Measurements from ENCODE around the gene EN1. TPM values are rescaled to one million over a fixed set of nuclear protein-coding genes. Genes with fewer than 3 reads are reported as not detected.

Gene EN1
- total RNA-seq, 1 donor from 2014 or later, result not detected

DNA sequence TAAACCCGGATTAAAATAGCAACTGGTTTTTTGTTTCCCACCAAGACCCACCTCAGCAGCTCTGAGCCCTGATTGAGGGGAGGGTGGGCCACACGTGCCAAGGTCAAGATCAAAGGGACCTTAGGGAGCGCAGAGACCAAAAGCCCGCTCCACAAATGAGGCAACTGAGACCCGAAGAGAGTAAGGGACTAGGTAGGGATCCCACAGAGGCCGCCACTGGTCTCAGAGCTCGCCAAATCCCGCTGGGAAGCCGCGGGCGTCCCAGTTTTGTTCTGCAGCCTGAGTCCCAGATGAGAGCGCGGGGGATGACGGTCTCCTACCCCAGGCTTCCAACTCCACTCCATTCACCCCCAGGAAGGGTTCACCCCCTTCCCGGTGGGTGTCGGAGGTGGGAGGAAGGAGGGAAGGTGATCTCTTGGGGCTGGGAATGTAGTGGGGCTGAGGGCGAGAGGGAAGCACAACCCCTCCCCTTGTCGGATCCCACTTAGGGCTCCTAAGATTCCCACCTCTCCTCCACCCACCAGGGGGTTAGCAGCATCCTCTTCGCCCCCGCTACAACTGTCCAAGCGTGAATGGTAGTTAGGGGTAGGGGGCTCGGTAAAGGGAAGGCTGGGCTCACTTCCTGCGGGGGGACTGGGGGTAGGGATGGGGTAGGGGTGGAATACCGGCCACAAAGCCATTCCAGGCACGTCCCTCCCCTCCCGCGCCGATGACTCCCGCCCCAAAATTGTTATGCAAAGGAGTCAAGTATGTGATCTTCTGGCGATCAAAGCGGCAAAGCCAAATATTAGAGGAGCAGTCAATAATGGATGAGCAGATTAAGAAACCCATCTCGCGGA lies 7.3 kb upstream of the EN1 start:
- Histone ChIP-seq H3K27me3 (peaks cover 100% of the 10 kb centered on the region), H3F3A (ENCODE audit: low read depth) (peaks cover 9% of the 10 kb centered on the region), H3K79me2 (ENCODE audit: low read depth) (no peaks in the 10 kb centered on the region), H3K4me3 (peak overlapping the region; percentile 24), H3K9ac (no peak overlapping the region), H3K27ac (no peak overlapping the region), H3K9me3 (ENCODE audit: low read depth) (no peaks in the 10 kb centered on the region), H3K4me1 (peaks cover 16% of the 10 kb centered on the region), H3K36me3 (no peaks in the 10 kb centered on the region), H3K4me2 (peak overlapping the region; percentile 62), H4K20me1 (ENCODE audit: low read depth) (peaks cover 97% of the 10 kb centered on the region), H2AFZ (replicated peaks) (no peak overlapping the region)
- H3K4me3 Mint-ChIP-seq, result peak overlapping the region; percentile 82
- TF ChIP-seq, protein P1, sequence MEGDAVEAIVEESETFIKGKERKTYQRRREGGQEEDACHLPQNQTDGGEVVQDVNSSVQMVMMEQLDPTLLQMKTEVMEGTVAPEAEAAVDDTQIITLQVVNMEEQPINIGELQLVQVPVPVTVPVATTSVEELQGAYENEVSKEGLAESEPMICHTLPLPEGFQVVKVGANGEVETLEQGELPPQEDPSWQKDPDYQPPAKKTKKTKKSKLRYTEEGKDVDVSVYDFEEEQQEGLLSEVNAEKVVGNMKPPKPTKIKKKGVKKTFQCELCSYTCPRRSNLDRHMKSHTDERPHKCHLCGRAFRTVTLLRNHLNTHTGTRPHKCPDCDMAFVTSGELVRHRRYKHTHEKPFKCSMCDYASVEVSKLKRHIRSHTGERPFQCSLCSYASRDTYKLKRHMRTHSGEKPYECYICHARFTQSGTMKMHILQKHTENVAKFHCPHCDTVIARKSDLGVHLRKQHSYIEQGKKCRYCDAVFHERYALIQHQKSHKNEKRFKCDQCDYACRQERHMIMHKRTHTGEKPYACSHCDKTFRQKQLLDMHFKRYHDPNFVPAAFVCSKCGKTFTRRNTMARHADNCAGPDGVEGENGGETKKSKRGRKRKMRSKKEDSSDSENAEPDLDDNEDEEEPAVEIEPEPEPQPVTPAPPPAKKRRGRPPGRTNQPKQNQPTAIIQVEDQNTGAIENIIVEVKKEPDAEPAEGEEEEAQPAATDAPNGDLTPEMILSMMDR (IDR thresholded peaks at IDR 0.05), result no peak
- TF ChIP-seq EZH2phosphoT487 (IDR thresholded peaks at IDR 0.05), result no peak
- no peak for TF ChIP-seq EZH2 (IDR thresholded peaks at IDR 0.05)
- H3K36me3 Mint-ChIP-seq, result no peaks in the 10 kb centered on the region
- H3K27me3 Mint-ChIP-seq (ENCODE audit: insufficient read depth, low read depth), result peaks cover 93% of the 10 kb centered on the region
- H3K4me1 Mint-ChIP-seq, result peaks cover 62% of the 10 kb centered on the region
- peak; percentile 48 for DNase-seq (ENCODE audit: low spot score)
- no peaks in the 10 kb centered on the region for H3K9me3 Mint-ChIP-seq
- H3K27ac Mint-ChIP-seq, result no peak overlapping the region

DNA sequence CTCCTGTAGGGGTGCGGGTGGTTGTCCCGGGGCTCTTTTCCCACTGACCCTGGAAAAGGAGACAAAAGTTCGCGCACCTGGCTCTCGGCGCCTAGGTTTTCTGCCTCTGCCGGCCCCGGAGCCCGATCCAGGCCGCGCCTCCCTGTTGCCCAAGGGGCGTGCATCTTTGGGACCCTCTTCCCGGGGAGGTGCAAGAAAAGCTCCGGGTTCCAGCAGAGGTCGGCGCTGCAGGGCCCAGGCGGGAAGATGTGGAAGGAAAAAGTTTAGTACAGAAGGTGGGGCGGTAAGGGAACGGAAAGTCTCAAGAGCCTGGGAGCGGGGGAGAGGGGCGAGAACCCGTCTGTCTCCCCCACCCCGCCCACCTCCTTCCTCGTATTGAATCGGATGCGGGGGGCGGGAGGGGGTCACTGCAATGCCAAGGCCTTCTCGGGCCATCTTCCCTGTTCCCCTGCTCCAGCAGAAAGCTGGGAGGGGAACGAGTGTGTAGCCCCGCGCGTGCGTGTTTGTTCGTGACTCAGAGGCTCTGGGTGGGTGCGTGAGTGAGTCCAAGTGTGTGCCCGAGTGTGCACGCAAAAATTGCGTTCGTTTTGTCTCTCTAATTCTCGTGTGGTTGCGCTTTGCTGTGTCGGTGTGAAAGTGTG lies 6.3 kb upstream of the EN1 start:
- Mint-ChIP-seq H3K36me3 (no peaks in the 10 kb centered on the region), H3K4me3 (peak overlapping the region; percentile 82), H3K4me1 (peaks cover 64% of the 10 kb centered on the region), H3K27ac (peak overlapping the region; percentile 32), H3K27me3 (ENCODE audit: insufficient read depth, low read depth) (peaks cover 93% of the 10 kb centered on the region), H3K9me3 (no peaks in the 10 kb centered on the region)
- Histone ChIP-seq H2AFZ (replicated peaks) (no peak overlapping the region), H3K79me2 (ENCODE audit: low read depth) (no peaks in the 10 kb centered on the region), H4K20me1 (ENCODE audit: low read depth) (peaks cover 97% of the 10 kb centered on the region), H3K9ac (no peak overlapping the region), H3K27ac (no peak overlapping the region), H3K9me3 (ENCODE audit: low read depth) (no peaks in the 10 kb centered on the region), H3K27me3 (peaks cover 100% of the 10 kb centered on the region), H3K4me1 (peaks cover 16% of the 10 kb centered on the region), H3K4me3 (no peak overlapping the region), H3K4me2 (no peak overlapping the region), H3K36me3 (no peaks in the 10 kb centered on the region), H3F3A (ENCODE audit: low read depth) (peaks cover 17% of the 10 kb centered on the region)
- TF ChIP-seq EZH2phosphoT487 (IDR thresholded peaks at IDR 0.05) (peak; percentile 76), EZH2 (IDR thresholded peaks at IDR 0.05) (peak; percentile 89)
- TF ChIP-seq, protein P1 (IDR thresholded peaks at IDR 0.05), result no peak
- DNase-seq (ENCODE audit: low spot score), result peak; percentile 36

DNA sequence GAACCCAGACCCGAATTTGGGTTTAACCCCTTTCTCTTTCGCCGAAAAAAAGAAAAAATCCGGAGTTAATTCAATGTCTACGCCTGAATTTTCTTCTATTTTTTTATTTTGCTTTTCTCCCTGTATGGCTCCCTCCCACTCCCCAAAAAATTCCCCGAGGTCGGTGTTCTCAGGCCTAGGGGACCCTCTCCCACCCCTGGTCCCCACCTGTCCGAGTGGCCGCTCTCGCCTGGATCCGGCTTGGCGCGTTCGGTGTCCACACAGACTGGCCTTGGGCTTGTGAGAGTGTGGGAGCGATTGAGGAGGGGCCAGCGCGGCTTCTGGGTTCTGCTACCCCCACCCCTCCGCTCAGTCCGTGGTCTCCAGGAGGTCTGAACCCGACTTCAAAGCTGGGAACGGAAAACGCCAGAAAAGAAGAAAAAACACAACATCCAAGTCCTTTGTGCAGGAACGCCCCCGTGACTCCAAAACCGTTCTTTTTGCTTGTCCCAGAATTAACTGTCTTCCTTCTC lies 5.7 kb upstream of the EN1 start:
- Mint-ChIP-seq H3K36me3 (no peaks in the 10 kb centered on the region), H3K4me3 (peak overlapping the region; percentile 82), H3K9me3 (no peaks in the 10 kb centered on the region), H3K27me3 (ENCODE audit: insufficient read depth, low read depth) (peaks cover 91% of the 10 kb centered on the region), H3K27ac (peak overlapping the region; percentile 32), H3K4me1 (peaks cover 68% of the 10 kb centered on the region)
- H3K27ac ChIP-seq, result no peak overlapping the region
- no peak overlapping the region for H3K9ac ChIP-seq
- TF ChIP-seq EZH2phosphoT487 (IDR thresholded peaks at IDR 0.05), result peak; percentile 74
- TF ChIP-seq, protein P1 (IDR thresholded peaks at IDR 0.05), result no peak
- peak; percentile 99 for TF ChIP-seq EZH2 (IDR thresholded peaks at IDR 0.05)
- peaks cover 23% of the 10 kb centered on the region for H3F3A ChIP-seq (ENCODE audit: low read depth)
- no peak for DNase-seq (ENCODE audit: low spot score)
- no peak overlapping the region for H3K4me3 ChIP-seq
- no peak overlapping the region for H3K4me2 ChIP-seq
- no peak overlapping the region for H2AFZ ChIP-seq (replicated peaks)
- no peaks in the 10 kb centered on the region for H3K79me2 ChIP-seq (ENCODE audit: low read depth)
- H3K36me3 ChIP-seq, result no peaks in the 10 kb centered on the region
- peaks cover 11% of the 10 kb centered on the region for H3K4me1 ChIP-seq
- peaks cover 97% of the 10 kb centered on the region for H4K20me1 ChIP-seq (ENCODE audit: low read depth)
- no peaks in the 10 kb centered on the region for H3K9me3 ChIP-seq (ENCODE audit: low read depth)
- peaks cover 100% of the 10 kb centered on the region for H3K27me3 ChIP-seq

All from neural progenitor cell (in vitro differentiated cells).